T-helper 2 cell (primary cell): ENCODE results near the gene PERP.

Experiments
- DNase-seq, 5 experiments: peaks; one replicate each; pipeline versions ENCODE4 v3.0.0 to v3.0.0-alpha.2; 2012 to 2022

PERP gene

GRCh38 chr6:138044458-138044857 is 62.8 kb downstream of the PERP start:
- no peak for DNase-seq
